ENCODE measurements around the gene GAA. TPM values are rescaled to one million over a fixed set of nuclear protein-coding genes. Genes with fewer than 3 reads are reported as not detected.

GAA gene
- total RNA-seq, 1 donor from 2014 or later: 91.6 TPM

- intact Hi-C loops (cut with DNase I): no loop called here
- no peak for TF ChIP-seq CTCF (IDR thresholded peaks at IDR 0.05)
Measured at GRCh38 chr17:80141463-80142165, 40.2 kb downstream of the GAA start.

DNA sequence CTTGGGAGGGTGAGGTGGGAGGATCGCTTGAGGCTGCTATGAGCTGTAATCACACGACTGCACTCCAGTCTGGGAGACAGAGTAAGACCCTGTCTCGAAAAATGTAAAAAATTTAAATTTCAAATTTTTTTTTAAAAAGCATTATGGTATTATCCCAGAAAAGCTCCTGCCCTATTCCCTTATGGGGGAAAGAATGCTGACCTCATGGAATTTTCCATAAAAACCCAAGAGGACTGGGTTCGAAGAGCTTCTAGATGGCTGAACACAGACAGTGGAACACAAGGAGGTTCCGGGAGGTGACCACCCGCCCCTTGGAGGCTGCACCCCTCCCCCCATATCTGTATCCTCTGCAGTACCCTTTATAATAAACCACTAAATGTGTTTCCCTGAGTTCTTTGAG, 41.5 kb downstream of the GAA start:
- DNase-seq (ENCODE audit: low spot score in 2 of 2): peak in 1 of 2 donors; percentile 30
- H3K27ac ChIP-seq: no peak overlapping the region
- no peaks in the 10 kb centered on the region for H3K9me3 ChIP-seq
- peaks cover 62% of the 10 kb centered on the region in 2 donors for H3K36me3 ChIP-seq
- intact Hi-C loops (cut with DNase I): no loop called here
- H3K4me3 ChIP-seq: no peak overlapping the region
- H3K4me1 ChIP-seq: peaks cover 0 to 13% of the 10 kb centered on the region in 2 donors
- TF ChIP-seq CTCF (IDR thresholded peaks at IDR 0.05): no peak
- no peaks in the 10 kb centered on the region for H3K27me3 ChIP-seq

More at GRCh38 chr17:80141463-80142165, 40.2 kb downstream of the GAA start:
- no peaks in the 10 kb centered on the region for H3K9me3 ChIP-seq
- H3K4me1 ChIP-seq: peaks cover 0 to 12% of the 10 kb centered on the region in 2 donors
- H3K27ac ChIP-seq: no peak overlapping the region
- H3K36me3 ChIP-seq: peaks cover 74 to 75% of the 10 kb centered on the region in 2 donors
- H3K27me3 ChIP-seq: no peaks in the 10 kb centered on the region
- H3K4me3 ChIP-seq: no peak overlapping the region
- DNase-seq (ENCODE audit: low spot score in 2 of 2): no peak

DNA sequence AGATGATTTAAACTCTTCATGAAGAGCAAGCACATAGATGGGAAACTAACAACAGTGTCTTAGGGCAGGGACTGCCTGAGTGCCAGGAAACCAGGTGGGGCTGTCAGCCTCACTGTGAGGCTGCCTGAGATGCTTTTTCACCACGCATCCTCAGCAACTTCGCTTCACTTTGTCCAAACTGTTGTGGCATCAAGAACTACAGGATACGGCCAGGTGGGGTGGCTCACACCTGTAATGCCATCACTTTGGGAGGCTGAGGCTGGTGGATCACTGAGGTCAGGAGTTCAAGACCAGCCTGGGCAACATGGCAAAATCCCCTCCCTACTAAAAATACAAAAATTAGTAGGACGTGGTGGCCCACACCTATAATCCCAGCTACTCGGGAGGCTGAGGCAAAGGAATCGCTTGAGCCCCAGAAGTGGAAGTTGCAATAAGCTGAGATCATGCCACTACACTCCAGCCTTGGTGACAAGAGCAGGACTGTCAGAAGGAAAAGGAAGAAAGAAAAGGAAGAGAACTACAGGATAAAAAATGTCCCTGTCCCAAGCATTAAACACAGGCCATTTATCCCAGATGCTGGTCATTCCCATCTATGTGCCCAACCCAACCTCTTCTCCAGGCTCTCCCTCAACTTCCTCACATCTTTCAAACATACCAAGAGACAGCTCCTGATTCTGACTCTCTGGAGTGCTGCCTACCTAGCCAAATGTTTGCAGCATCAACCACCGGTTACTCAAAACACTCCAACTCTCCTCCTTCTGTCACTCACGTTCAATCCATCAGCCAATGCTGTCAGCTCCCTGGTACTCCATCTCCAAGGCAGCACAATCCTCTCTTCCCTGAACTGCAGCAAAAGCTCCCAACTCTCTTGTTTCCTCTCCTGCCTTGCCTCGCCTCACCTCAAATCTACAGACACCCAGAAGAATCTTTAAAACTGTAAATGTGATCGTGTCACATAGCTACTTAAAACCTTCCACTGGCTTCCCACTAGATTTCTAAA, 44.0 kb downstream of the GAA start:
- H3K4me3 ChIP-seq: peak overlapping the region; percentile 95 to 99
- no peaks in the 10 kb centered on the region for H3K27me3 ChIP-seq
- intact Hi-C loops (cut with DNase I): loop anchor here (2.0 to 5.0 kb wide), 5 partner anchors 77 to 272 kb away; partner anchors contain the start of genes ENDOV, RNF213, SGSH and SLC26A11
- H3K9me3 ChIP-seq: no peaks in the 10 kb centered on the region
- peaks cover 37% of the 10 kb centered on the region in 2 donors for H3K36me3 ChIP-seq
- no peak for DNase-seq (ENCODE audit: low spot score in 2 of 2)
- no peak for TF ChIP-seq CTCF (IDR thresholded peaks at IDR 0.05)
- H3K27ac ChIP-seq: no peak overlapping the region
- H3K4me1 ChIP-seq: peaks cover 0 to 16% of the 10 kb centered on the region in 2 donors

DNA sequence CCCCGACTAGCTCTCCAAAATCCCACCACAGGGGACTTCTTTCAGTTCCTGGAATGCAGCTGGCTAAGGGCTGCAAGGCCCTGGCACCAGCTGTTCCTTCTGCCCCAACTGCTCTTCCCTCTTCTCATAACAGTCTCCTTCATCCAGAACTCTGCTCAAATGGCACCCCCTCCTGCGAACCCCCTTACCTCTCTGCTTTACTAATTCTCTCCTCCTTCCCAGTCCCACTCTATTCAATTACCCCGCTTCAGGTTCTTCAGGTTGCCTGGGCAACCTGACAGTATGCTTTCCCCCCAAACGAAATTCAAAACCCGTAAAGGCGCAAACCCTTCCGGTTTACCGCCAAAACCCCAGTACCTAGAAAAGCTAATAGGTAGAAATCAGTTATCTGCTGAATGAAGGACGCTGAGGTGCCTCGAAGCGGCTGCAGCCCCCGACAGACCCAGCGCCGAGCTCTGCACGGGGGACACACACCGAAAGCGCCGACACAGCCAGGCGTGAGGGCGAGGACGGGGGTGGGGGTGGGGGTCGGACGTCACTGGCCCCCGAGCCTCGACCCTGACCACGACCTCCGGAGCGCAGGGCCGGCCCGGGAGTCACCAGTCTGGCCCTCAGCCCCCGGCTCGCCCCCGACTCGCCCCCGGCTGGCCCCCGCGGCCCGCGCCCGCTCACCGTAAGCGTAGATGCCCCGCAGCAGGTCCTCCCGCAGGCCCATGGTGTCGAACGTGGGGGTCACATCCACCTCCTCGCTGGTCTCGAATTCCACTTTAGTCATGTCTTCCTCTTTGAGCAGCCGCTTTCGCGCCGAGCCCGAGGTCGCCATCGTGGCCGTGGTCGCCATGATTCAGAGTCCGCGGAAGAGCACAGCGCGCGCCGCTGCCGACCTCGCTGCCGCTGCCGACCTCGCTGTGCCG, 45.0 kb downstream of the GAA start:
- Histone ChIP-seq H3K4me3 (peak overlapping the region; percentile 95 to 99), H3K4me1 (peaks cover 0 to 16% of the 10 kb centered on the region in 2 donors), H3K27ac (peak overlapping the region; percentile 83 to 92), H3K27me3 (no peaks in the 10 kb centered on the region), H3K9me3 (no peaks in the 10 kb centered on the region), H3K36me3 (peaks cover 27% of the 10 kb centered on the region in 2 donors)
- intact Hi-C loops (cut with DNase I): loop anchor here (1.0 to 5.0 kb wide), 6 partner anchors 45 to 271 kb away; partner anchors contain the start of genes ENDOV, GAA, RNF213 and SGSH
- no peak for TF ChIP-seq CTCF (IDR thresholded peaks at IDR 0.05)
- DNase-seq (ENCODE audit: low spot score in 2 of 2): peak in 1 of 2 donors; percentile 73
